Measurements from ENCODE around the gene THRB. TPM values are rescaled to one million over a fixed set of nuclear protein-coding genes. Genes with fewer than 3 reads are reported as not detected.

The THRB gene
- polyA plus RNA-seq, 2 of the 4 experiments (the other 2 are of a cell fraction), result 2.0 to 2.3 TPM

DNA sequence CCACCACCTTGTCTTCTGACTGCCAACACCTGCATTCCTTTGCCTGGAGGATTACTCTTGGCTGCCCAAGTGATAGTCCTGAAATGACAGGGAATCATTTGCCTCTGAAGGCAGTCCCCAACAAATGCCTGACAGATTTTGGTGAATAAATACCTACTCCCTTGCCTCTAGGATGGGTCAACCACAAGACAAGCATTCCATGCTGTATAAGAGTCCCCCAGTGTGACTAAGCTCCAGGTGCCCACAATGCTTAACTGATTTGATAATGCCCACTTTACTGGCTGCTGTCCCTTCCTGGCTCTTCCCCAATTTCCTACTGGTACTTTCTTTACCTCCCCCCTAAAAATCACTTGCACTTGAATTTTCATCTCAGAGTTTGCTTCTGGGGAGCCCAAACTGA is 14.8 kb downstream of the THRB start:
- no peak overlapping the region for H3K4me2 ChIP-seq
- H3K9me3 ChIP-seq, result no peaks in the 10 kb centered on the region
- ATAC-seq (no peak), DNase-seq (ENCODE audit: low read depth in 1 of 2, low spot score in 1 of 2) (no peak), FAIRE-seq (no peak)
- no peak overlapping the region for H3K27ac ChIP-seq
- CTCF ChIA-PET, result no interaction called here
- H3K4me1 ChIP-seq, result peaks cover 4% of the 10 kb centered on the region; the same call in 2 of the 3 replicates
- H3K4me3 ChIP-seq, result no peak overlapping the region
- POLR2A ChIA-PET, result no interaction called here
- no peak for TF ChIP-seq CHD2 (IDR thresholded peaks at IDR 0.05; ENCODE audit: low read length, partially characterized antibody)
- no peak for TF ChIP-seq TP53 (CRISPR knock-in tag; IDR thresholded peaks at IDR 0.05)
- no peak for TF ChIP-seq EHF (CRISPR knock-in tag; IDR thresholded peaks at IDR 0.05)
- no peak for TF ChIP-seq HEYL (CRISPR knock-in tag; IDR thresholded peaks at IDR 0.05)
- TF ChIP-seq, protein P1, sequence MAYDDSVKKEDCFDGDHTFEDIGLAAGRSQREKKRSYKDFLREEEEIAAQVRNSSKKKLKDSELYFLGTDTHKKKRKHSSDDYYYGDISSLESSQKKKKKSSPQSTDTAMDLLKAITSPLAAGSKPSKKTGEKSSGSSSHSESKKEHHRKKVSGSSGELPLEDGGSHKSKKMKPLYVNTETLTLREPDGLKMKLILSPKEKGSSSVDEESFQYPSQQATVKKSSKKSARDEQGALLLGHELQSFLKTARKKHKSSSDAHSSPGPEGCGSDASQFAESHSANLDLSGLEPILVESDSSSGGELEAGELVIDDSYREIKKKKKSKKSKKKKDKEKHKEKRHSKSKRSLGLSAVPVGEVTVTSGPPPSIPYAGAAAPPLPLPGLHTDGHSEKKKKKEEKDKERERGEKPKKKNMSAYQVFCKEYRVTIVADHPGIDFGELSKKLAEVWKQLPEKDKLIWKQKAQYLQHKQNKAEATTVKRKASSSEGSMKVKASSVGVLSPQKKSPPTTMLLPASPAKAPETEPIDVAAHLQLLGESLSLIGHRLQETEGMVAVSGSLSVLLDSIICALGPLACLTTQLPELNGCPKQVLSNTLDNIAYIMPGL (CRISPR knock-in tag; IDR thresholded peaks at IDR 0.05; ENCODE audit: borderline replicate concordance), result no peak
- TF ChIP-seq MAFK (IDR thresholded peaks at IDR 0.05; ENCODE audit: partially characterized antibody), result no peak
- TF ChIP-seq RARB (CRISPR knock-in tag; IDR thresholded peaks at IDR 0.05), result no peak
- TF ChIP-seq NFE2L2 (conservative IDR thresholded peaks at IDR 0.05; ENCODE audit: low read length), result no peak
- no peak for TF ChIP-seq ZNF302 (CRISPR knock-in tag; IDR thresholded peaks at IDR 0.05)
- no peak for TF ChIP-seq HDAC2 (IDR thresholded peaks at IDR 0.05)
- no peak for TF ChIP-seq JUN (IDR thresholded peaks at IDR 0.05)
- TF ChIP-seq, protein P2, sequence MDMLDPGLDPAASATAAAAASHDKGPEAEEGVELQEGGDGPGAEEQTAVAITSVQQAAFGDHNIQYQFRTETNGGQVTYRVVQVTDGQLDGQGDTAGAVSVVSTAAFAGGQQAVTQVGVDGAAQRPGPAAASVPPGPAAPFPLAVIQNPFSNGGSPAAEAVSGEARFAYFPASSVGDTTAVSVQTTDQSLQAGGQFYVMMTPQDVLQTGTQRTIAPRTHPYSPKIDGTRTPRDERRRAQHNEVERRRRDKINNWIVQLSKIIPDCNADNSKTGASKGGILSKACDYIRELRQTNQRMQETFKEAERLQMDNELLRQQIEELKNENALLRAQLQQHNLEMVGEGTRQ (IDR thresholded peaks at IDR 0.05), result no peak
- TF ChIP-seq, protein P3, sequence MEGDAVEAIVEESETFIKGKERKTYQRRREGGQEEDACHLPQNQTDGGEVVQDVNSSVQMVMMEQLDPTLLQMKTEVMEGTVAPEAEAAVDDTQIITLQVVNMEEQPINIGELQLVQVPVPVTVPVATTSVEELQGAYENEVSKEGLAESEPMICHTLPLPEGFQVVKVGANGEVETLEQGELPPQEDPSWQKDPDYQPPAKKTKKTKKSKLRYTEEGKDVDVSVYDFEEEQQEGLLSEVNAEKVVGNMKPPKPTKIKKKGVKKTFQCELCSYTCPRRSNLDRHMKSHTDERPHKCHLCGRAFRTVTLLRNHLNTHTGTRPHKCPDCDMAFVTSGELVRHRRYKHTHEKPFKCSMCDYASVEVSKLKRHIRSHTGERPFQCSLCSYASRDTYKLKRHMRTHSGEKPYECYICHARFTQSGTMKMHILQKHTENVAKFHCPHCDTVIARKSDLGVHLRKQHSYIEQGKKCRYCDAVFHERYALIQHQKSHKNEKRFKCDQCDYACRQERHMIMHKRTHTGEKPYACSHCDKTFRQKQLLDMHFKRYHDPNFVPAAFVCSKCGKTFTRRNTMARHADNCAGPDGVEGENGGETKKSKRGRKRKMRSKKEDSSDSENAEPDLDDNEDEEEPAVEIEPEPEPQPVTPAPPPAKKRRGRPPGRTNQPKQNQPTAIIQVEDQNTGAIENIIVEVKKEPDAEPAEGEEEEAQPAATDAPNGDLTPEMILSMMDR (IDR thresholded peaks at IDR 0.05), result no peak
- TF ChIP-seq JUNB (IDR thresholded peaks at IDR 0.05), result no peak
- TF ChIP-seq, protein P4, sequence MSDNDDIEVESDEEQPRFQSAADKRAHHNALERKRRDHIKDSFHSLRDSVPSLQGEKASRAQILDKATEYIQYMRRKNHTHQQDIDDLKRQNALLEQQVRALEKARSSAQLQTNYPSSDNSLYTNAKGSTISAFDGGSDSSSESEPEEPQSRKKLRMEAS (IDR thresholded peaks at IDR 0.05), result no peak
- TF ChIP-seq ESRRA (IDR thresholded peaks at IDR 0.05; ENCODE audit: borderline replicate concordance, low read length), result no peak
- no peak for TF ChIP-seq NPAS2 (CRISPR knock-in tag; IDR thresholded peaks at IDR 0.05; ENCODE audit: borderline replicate concordance)
- no peak for TF ChIP-seq TFCP2L1 (CRISPR knock-in tag; IDR thresholded peaks at IDR 0.05)

DNA sequence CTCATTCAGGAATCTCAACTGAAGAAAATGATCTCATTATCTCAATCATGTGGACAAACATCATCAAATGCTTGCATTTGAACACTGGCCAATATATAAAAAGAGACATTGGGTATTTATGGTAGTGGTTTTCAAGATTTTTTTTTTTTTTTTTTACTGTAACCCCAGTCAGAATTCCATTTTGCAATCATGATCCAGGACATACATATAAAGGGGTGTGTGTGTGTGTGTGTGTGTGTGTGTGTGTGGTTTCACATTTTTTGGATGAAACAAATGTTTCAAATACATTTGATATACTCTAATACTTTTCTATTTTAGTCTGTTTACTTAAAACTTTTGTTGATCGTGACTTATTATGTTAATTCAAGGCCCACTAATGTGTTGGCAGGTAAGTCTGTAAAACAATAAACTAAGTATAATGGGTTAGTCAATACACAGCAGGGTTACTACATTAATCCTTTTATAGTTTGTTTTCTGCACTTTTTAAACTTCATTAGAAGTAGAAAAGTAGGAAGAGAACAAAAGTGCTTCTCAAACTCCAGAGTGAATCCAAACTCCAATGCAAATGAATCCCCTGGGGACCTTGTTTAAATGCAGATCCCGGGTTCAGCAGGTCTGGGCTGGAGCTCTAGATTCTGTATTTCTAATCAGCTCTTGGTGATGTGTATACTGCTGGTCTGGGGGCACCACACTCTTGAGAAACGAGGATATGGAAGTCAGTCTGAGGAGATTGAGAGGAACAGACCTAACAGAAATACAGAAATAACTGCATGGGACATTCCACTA is 17.6 kb downstream of the THRB start:
- CTCF ChIA-PET, result interaction anchor here (1.1 to 1.4 kb wide), 3 partner anchors 8 to 44 kb away, joined by 3 to 4 read pairs (median 3); no protein-coding TSS in a partner anchor
- no peak for ATAC-seq
- Histone ChIP-seq H3K4me3 (no peak overlapping the region), H3K4me1 (peaks cover 4% of the 10 kb centered on the region; the same call in 2 of the 3 replicates), H3K4me2 (no peak overlapping the region), H3K27ac (no peak overlapping the region), H3K9me3 (no peaks in the 10 kb centered on the region)
- no peak for FAIRE-seq
- 49% methylated on average over 3 of the region's 3 CpGs for WGBS (ENCODE audit: missing lambda C conversion rate)
- no peak for DNase-seq (ENCODE audit: low read depth in 1 of 2, low spot score in 1 of 2)
- POLR2A ChIA-PET, result no interaction called here
- TF ChIP-seq, protein P5, sequence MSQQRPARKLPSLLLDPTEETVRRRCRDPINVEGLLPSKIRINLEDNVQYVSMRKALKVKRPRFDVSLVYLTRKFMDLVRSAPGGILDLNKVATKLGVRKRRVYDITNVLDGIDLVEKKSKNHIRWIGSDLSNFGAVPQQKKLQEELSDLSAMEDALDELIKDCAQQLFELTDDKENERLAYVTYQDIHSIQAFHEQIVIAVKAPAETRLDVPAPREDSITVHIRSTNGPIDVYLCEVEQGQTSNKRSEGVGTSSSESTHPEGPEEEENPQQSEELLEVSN (IDR thresholded peaks at IDR 0.05; ENCODE audit: borderline replicate concordance, low read depth), result no peak
- TF ChIP-seq HOXB13 (CRISPR knock-in tag; IDR thresholded peaks at IDR 0.05; ENCODE audit: low read depth), result no peak
- TF ChIP-seq EP300 (IDR thresholded peaks at IDR 0.05), result no peak
